NCI-H2171 (cell line): ENCODE results near the gene CAMTA1.

Source experiments
- DNase-seq: peaks from one replicate; lab custom pipeline; 2025; lab: John Stamatoyannopoulos, UW

The CAMTA1 gene

GRCh38 chr1:7343882-7344281, 558.6 kb downstream of the CAMTA1 start:
- no peak for DNase-seq

DNA sequence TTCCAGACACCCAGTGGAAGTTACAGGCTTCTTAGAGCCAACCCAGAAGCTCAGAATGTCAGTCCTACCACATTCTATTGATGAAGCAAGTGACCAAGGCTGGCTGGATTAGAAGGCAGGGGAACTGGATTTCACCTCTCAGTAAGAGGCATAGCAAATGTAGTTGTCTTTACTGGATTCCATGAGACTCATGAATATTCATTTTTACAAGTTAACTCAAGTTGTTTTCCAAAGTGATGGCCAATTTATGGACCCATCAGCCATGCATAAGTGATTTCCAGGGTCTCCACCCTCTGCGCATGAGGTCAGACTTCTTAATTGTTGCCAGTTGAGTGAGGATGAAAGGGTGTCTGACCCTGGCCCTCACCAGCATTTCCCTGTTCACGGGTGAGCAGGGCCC, 559.0 kb downstream of the CAMTA1 start:
- DNase-seq, result no peak

GRCh38 chr1:7345516-7345915, 560.3 kb downstream of the CAMTA1 start:
- DNase-seq, result no peak

GRCh38 chr1:7346070-7346596, 560.9 kb downstream of the CAMTA1 start:
- no peak for DNase-seq

DNA sequence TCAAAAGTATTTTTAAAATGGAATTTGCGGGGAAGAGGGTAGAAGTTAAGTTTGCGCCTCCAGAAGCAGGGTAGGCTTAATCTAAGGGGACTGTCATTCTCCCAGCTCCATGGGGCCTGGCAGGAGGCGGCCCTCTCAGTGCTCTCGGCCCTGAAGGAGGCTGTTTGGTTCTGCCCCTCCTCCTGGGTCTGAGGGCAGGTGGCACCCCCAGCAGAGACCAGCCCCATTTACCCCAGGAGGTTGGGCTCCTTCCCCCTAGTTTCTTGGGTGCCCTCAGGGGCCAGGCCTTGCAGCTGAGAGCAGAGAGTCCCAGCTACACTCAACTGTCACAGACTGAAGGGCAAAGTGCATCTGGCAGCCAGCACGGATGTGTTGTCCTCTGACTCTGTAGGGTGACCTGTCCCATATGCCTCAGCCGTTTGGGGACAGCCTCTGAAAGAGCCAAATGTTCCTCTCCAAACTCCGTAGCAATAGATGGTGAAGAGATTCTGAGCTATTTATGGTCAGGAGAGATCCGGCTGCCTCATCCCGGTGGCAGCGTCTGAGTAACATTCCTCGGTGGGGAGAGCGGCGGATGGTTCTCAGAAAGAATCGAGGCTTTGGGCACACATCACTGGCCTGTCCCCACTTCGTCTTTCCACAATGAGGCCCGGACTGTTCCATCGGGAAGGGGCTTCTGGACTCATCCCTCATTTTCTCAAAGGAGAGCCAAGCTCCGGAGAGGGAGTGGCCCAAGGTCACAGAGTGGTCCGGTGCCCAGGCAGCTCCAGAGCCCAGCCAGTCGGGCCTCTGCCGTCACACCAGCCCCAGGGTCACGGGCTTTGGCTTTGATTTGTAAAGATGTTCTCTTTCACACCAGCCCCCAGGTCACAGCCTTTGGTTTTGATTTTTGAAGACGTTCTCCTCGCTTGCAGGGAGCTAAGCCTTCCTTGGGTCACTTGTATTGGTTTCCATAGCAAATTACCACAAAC, 561.6 kb downstream of the CAMTA1 start:
- no peak for DNase-seq

GRCh38 chr1:7348073-7348472, 562.8 kb downstream of the CAMTA1 start:
- DNase-seq, result no peak

DNA sequence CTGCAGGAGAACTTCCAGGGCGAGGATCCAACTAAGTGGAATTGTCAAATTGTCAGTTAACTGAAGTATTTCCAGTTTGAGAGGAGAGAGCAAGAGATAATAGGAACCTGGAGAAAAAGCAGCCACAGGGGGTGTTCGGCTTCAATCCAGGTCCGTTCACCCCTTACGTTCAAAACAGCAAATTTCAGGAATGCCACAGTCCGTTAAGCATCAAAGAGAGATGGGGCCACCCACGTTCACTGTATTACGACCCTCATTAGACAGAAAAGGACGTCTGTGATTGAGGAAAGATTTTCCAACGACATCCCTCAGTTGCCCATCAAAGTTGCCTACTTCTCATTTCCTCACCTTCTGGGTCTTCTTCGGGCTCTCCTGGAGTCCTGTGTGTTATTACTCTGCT, 563.3 kb downstream of the CAMTA1 start:
- DNase-seq, result no peak

DNA sequence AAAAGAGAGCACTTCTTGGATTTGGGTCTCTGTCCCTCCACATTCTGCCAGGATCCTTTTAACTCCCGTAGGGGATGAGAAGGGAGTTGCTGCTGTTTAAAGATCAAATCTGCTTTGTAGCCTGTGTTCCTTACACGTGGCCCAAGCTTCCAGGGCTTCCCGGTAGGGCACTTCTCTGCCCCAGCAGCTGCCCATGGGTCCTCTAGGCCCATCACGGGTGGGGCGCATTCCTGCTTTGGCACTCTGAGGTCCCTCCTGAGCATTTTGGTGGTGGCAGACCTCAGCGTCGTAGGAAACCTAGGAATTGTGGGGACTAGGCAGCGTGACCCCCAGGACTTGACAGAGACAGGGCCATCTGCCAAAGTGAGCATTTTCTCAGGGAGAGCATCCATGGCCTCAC, 565.5 kb downstream of the CAMTA1 start:
- no peak for DNase-seq

DNA sequence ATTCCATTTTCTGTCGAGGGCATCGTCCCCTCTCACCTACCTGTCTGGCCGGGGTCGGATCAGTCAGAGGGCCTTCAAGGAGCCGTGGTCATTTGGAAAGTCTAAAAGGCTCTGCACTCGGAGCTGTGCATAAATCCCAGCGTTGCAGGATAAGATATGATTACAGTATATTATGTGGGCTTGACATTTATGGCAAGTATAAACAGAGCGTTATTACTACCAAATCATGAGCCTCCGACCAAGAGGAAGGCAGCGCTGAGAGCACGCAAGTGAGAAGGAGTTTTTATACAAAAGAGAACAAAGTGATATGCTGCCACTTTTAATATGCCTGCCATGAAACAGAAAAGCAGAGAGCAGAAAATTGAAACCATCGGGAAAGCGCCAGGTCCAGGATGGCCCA, 566.4 kb downstream of the CAMTA1 start:
- no peak for DNase-seq

DNA sequence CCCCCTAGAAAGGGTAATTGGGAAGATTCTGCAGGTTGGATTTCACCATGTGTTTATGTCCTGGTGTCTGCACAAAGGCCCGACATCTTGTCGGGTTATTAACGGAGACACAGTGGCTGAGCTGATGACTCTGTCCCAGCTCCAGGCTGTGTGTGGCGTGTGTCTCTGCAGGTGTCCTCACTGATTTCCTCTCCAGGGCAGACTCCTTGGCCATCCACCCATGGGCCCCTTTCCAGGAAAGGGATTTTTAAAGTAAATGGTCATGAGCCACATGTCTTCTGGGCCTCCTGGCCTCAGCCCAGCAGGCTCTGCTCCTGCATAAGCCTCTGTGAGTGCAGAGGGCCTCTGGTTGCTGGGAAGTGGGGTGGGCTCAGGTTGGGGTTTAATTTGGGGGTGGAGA, 567.1 kb downstream of the CAMTA1 start:
- no peak for DNase-seq

DNA sequence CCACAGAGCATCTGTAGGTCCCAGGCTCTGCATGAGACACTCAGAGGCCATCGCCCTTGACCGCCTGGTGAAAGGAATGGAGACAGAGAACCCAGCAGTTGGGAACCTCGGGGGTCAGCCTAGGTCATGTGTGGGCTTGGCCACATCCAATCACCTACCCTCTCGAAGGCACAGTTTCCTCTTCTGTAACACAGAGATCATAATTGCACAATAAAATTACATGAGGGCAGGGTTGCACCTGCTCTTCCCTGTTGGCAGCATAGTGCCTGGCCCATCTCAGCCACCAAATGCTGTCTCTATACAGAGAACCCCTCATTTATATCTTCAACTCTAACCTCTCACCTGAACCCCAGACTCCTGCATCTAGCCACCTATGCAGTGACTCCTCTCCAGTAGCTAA, 567.7 kb downstream of the CAMTA1 start:
- DNase-seq, result no peak

GRCh38 chr1:7355646-7356045, 570.4 kb downstream of the CAMTA1 start:
- no peak for DNase-seq

- DNase-seq, result no peak
Measured at GRCh38 chr1:7356079-7356478, 570.8 kb downstream of the CAMTA1 start.

- no peak for DNase-seq
Measured at GRCh38 chr1:7358425-7358824, 573.2 kb downstream of the CAMTA1 start.

GRCh38 chr1:7360526-7360925, 575.3 kb downstream of the CAMTA1 start:
- no peak for DNase-seq

DNA sequence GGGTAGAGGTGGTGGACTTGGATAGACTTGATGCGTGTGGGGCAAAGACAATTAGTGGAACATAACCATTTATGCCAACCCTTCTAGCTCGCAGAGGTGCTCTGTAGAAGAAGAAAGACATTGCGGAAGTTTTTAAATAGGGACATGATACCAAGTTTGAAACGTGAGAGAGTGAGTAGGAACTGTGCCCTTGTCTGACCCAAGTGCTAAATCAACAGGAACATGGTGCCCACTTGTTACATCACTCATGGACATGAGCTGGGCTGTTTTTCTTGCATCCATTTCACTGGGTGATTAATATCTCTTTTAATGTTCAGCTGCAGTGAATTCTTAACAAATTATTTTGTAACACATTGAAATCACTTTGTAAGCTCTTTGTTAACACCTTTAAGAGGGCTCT, 577.7 kb downstream of the CAMTA1 start:
- no peak for DNase-seq

DNA sequence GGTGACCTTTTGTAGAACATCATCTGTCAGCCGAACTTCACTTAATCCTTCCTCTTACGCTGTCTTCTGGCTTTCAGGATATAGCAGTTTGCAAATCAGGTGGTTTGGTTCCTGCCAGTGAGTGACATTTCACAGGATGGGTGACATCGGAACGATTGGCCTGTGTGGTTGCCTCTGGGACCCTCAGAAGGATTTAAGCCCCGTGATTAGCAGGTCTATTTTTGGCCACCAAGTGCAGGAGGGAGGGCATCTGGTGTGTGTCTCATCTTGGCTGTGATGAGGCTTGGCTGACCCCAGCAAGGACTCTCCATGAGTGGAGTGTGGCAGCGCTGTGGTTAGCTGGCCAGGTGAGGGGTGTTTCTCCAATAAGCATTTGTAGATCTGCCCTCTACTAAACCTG, 578.2 kb downstream of the CAMTA1 start:
- DNase-seq, result no peak

DNA sequence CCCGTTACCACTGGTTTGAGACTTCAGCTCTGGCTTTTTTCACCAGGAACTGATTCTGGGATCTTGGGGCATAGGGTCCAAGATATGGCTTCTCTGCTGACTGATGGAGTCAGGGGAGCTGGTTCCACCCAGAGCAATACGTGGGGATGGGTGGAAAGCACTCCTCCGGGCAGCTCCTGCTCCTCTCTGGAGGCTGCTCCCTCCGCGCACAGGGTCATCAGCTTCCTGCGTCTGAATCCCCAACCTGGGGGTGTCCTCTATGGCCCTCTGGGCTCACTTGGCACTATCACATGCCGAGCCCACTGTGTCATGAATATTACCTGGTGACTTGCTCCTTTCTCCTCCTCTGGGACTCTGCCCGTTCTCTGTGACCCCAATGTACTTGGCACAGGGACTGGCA, 580.5 kb downstream of the CAMTA1 start:
- no peak for DNase-seq

GRCh38 chr1:7366286-7366954, 581.2 kb downstream of the CAMTA1 start:
- DNase-seq, result no peak

DNA sequence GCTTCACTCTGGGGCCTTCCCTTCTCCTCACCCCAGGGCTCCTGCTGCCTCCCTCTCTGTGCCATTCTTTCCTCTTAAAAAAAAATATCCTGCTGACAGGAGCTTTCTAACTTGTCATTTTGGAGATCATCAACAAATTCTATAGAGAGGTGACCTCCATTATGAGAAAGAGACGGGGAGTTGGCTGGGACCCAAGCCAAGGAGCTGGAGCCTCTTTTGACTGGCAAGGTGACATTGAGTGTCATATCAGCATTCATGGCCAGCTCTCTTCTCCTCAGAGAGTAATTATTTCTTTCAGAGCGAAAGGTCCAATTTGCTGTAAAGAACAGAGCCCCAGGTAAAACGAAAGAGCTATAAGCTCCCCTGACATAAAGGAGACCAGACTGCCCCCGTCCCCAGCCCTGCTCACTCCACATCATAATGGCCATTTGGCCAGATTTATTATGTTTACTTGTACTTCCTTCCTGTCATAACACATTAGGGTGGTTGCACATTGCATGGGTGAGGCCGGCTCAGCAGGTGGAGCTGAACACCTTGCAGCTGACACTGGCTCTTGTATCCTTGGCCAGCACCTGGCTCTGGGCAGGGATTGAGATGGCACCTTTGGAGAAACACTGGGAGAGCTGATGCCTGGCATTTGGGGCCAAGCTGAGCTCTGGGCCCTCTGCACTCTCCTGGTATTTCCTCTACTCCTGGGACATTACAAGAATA, 581.9 kb downstream of the CAMTA1 start:
- DNase-seq, result no peak

DNA sequence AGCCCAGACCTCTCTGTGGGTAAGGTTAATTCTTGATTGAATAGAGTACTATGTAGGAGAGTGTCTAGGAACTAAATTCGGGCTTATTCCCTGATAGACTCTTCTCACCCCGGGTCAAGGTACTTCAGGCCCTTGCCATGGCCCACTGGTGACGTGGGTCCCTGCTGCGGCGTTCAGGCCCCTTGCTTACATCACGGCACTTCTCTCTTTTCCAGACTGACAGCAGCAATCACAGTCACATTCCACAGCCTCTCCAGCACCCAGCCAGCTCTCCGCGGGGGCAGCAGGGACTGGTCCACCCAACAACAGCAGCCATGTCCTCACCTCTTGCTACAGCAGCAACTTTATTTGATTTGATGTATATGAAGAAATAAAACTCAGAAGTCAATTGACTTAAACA, 584.6 kb downstream of the CAMTA1 start:
- DNase-seq, result no peak

DNA sequence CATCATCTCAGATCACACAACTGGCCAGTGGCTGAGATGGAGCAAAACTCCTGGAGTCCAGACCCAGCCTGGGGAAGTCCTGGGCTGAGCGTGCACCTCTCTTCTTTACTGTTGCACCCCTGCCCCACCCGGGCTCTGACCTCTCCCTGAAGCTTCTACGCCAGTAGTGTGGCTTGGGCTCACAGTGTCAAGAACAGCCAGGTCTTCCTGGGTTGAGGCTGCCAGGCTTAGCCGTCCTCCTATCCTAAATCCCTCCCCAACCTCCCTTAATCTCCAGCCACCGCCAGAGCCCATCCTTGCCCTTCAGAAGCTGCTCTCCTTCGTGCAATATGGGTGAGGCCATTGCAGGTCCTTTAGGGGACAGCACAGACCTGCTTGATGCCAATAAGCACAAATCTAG, 586.7 kb downstream of the CAMTA1 start:
- DNase-seq, result no peak
